HG02970 (cell line): ENCODE measurements around the gene PYGO2.

ENCODE experiments used
- ATAC-seq: cut with Tn5 transposase; IDR thresholded peaks from one replicate; pipeline ENCODE4 v1.9.1; 2021; ENCODE audit warnings: mild to moderate bottlenecking, moderate library complexity, moderate number of reproducible peaks; ENCODE audit not compliant: unreplicated experiment, low FRiP score

PYGO2 gene

DNA sequence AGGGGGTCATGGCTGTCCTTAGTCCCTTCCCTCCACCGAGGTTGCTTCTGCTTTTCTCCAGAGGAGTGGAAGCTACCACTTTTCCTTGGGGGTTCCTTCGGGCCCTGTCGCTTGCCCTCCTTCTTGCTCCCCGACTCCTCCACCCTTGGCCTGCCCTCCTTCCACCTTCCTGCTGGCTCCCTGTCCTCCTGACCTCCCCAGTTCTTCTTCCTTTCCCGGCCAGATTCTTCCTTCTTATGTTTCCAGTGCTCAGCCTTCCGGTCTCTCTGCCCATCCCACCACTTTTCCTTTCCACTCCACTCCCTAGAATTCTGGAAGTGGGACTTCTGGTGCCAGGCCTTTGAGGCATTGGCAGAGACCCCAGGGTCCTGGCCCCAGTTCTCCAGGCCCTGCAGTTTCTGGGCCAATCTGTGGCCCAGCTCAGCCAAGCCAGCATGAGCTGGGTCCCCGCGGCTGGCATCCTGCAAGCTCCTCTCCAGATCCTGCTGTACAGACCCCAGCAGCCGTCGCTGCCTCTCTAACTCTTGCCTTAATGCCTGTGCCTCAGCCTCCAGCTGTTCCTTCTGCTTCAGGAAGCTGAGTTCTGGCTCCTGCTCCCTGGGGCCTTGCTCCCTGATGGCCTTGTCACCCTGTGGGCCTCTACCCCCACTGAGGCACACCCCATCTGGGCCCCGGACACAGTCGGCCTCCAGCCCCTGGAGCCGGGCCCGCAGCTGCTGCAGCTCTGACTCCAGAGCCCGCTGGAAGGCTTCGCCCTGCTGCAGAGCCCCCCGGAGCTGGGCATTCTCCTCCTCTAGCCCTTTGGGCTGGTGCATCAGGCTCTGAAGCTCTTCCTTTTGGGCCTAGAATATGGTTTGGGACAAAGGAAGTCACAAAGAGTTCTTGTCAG lies 15.4 kb downstream of the PYGO2 start:
- no peak for ATAC-seq

DNA sequence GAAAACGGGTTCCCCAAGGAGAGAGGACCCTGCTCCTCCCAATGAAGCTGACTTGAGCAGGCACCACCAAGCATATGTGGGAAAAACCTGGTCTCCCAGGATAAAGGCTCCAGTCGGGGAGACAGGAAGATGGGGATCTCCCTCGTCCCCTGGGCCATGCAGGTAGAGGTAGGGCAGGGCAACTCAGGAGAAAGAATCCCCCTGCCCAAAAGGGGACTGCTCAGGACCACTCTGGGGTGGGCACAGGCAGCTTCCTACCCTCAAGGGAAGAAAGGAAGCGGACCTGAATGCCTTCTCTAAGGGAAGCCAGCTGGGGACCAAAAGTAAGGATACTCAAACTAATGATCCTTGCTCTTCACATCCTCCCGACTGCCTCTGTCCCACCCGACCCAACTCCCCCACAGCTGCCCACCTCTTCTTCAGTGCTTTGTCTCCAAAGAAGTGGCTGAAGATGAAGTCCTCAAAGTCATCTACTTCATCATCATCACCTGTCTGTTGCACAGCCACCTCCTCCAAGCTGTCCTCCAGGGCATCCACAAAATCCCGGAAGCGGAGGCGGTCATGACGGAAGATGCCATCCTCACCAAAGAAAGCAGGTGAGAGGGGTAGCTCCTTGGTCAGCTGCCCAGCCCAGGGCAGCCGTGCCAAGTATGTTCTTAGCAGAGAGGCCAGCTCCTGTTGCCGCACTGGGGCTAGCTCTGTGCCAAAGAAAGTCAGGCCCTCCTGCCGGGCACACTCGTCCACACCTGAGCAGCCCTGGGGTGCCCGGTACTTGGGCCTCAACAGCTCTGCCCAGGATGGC lies 16.2 kb downstream of the PYGO2 start:
- no peak for ATAC-seq

DNA sequence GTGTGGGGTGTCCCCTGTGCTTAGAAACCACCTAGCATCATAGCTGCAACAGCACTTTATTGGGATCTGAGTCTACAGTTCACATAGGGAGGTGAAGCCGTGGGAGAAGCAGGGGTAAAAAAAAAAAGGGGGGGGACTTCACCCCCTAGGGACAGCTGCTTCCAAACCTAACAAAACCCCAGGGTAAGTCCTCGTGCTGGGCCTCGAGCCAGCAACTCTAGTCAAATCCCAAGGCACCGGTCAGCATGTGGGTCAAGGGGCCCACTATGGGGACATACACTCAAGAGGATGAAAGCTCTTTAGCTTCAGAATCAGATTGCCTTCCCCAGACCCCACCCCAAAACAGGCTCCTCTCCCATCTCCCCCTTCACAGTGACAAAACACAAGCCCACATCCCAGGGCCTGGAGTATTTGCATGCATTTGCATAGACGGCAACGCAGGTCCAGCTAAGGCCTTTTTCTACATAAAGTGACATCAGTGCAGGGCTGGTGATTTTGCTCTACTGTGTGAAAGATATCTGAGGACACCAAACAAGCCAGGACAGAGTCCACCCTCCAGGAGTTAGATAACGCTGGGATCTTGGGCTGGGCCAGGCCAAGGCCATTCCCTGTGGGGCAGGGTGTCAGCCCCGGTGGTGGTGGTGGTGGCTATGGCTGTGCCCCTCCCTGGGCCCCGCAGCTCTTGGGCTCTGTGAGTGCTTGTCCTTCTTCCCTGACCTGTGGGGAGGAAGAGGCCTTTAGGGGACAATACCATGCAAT lies 17.0 kb downstream of the PYGO2 start:
- no peak for ATAC-seq

DNA sequence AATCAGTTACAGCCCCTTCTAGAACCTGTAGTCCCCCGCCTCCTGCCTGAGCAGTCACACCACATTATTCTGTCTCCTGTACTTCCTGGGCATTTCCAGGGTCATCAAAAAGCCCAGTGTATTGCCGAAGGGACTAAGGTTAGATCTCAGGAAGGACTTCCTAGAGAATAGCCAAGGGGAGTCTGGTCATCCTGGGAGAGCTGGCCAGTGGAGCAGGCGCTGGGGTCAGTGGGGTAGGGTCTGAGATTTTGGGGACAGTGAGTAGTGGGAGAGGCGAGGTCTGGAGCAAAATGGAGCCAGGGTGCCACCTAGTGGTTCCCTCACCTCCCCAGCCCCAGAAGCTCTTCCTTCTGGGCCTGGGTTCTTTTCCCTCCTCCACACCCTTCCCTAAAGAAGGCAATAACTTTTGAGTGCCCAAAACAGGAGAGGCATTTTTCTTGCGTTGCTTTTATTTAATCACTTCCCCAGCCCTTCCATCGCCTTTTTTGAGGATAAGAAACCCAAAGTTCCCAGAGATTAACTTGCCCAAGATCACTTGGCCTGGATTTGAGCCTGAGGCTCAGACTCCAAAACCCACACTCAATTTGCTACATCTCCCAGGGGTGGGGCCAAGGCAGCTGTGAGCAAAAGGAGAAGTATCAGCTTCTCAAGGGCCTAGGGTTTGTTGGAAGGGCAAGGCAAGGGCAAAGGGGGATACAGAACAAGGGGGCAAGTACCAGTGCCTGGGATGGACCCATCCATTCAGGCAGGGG lies 17.8 kb downstream of the PYGO2 start:
- ATAC-seq: no peak

DNA sequence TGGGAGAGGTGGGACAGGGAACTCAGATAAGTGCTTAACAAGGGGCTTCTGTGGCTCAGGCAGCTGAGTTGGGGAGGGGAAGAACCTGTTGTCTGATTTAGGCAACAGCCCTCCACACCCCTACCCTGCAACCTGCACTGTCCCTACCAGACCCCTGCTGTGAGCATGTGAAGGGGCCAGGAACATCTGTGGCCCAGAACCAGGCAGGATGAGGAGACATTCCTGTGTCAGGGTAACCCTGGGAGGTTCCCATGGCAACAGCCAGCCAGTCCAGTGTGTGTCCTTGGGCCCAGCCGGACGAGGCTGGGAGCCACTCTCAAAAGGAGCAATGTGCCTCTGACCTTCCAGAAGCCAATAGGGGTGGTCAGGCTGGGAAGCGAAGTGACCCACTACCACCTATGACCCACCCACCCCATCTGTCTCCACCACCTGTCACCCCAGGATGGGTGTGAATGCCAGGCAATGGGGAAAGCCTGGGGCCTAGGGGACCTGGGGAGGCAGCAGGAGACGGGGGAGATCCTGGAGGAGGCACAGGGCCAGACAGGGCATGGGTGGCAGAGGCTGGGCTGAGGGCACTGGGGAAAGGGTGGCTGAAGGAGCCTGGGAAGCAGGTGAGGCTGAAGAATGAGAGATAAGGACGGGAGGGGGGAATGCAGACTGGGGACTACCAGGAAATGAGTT lies 20.1 kb downstream of the PYGO2 start:
- no peak for ATAC-seq

DNA sequence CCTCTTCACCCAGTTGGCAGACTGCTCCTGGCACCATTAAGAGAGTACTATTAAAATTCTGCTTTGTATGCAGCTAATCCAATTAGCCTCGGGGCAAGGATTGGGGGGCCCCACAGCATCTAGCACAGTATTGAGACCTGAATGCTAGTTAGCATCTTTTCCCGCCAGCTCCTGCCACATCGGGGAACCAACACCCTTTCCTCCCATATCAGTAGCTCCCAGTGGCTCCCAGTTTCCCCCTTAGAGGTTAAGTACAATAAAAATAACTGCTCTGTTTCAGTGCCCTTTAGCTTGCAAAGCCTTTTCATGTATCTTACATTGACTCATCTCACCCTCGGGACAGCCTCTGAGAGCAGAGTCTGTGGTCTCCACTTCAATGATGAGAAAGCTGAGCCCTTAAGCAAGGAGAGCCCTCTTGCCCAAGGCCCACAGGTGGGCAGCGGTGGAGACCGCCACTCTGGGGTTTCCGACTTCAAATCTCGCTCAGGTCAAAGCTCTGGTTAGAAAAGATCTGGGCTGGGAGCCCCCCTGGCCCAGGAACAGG lies 20.9 kb downstream of the PYGO2 start:
- no peak for ATAC-seq

DNA sequence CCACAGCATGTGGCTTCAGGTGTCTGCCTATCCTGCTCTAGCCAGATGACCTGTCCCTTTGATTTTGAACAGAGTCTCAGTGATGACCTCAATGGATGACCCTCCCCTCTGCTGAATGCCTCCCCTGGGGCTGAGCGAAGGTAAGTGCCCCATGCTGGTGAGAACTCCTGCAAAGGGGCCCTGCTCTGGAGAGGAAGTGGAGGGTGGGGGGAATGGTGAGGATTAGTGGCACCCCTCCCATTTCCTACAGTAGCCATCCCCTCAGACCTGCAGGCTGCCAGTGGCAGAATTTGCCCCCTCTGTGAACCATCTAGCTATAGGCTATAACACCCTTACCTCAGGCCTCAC lies 21.4 kb downstream of the PYGO2 start:
- no peak for ATAC-seq

DNA sequence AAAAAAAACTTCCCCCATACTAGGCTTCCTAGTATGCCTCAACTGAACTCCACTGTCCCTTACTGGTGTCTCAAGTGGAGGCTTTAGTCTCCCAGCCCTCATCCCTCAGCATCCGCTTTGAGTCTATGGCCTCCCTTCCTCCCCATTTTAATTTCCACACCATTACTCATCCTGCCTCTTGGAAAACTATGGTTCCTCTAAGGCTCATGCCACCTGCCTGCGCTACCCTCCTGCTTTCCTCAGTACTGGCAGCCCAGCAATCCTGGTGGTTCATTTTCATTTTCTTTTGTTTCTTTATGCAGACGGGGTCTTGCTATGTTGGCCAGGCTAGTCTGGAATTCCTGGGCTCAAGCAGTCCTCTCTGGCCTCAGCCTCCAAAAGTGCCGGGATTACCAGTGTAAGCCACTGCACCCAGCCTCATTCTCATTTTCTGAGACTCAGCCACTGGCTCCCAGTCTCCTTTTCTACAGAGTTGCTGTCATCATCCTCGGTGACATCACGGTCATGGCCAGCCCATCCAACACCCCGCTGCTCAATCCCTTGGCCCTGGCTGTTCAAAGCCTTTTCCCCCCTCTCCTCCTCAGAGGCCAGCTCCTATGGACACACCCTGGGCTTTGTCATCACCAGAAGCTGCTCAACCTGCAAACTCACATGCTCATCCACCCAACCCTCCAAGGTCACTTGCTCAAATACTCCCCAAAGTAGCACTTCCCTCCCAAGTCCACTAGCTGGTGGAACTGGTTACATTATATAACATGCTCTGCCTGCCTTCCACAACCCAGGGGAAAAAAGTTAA lies 22.8 kb downstream of the PYGO2 start:
- ATAC-seq: no peak

DNA sequence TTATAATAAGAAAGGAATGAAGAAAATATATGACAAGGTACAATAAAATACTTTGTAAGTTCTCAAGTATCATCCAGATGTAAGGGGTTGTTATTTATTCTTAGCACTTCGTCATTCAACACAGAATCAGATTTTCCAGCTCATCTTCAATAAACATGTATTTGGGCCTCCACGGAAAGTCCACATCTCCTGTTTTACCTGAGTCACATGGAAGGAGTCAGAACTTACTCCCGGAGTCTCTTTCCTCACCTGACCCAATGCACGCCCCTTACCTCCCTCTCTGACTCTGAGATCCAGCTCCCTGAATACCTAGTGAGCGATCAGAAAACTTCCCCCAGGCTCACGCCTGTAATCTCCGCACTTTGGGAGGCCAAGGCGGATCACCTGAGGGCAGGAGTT lies 23.6 kb downstream of the PYGO2 start:
- no peak for ATAC-seq

DNA sequence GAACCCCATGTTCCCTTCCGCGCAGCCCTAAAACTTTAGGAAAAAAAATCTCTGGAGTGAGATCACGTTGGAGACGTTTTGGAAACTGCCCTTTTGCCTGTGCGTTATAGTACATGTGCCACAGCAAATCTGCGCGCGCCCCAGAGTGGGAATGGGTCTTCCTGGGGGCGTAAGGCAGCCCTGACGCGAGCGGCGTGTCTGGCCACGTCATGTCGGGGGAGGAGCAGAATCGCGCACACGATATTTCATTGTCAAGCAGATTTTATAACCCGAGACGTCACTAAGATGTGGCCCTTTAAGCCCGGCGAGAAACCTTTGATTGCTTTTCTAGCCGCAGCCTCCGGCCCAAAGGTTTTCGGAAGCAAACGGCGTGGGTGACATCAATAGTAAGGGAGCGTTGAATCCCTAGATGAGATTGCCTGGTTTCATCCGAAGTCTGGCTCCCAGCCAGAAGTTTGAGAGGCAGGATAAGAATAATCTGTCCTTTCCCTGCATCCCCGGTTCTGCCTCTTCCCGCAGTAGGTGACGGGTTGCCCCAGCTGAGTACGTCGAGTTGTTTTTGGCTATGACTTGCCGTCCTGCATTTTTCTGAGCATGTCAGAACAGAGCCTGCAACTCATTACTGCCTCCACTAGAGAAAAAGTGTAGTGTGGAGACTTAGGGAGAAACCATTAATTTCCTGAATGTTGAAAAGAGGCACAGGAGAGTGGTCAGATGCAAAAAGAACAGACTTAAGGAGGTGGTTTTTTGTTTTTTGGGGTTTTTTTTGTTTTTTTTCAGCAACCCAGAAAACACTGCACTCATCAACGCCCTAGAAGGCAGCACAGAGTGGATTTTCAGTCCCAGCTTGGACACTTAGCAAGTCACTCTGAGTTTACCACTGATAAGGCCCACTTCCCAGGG lies 24.2 kb downstream of the PYGO2 start:
- peak; percentile 73 for ATAC-seq

DNA sequence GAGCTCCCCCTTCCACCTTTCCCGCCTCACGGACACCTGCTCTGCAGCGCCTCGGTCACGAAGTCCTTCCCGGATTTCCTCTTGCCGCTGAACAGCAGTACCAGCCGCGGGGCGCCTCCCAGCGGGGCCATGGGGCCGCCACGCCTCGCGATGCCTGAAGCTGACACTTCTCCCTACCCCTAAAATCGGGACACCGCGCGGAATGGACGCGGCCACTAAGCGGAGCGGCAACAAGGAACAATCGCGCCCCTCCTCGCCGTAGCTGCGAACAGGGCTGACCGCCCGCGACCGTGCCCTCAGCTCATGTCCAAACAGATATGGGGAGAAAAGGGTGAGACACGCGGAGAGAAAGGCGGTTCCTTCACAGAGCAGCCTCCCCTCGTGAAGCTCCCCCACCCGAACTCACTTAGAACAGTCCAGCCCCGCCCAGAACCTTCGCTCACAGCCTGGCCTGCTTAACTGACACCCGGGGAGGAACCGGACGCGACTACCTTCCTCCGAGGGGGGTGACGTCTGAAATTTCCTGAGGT lies 25.0 kb downstream of the PYGO2 start, which contains the start of gene PMVK:
Gene PMVK (minus strand): TSS at position 165 of the 530 bp plus-strand sequence. CDS start 34 bp downstream, at position 131.
- ATAC-seq: peak; percentile 75

DNA sequence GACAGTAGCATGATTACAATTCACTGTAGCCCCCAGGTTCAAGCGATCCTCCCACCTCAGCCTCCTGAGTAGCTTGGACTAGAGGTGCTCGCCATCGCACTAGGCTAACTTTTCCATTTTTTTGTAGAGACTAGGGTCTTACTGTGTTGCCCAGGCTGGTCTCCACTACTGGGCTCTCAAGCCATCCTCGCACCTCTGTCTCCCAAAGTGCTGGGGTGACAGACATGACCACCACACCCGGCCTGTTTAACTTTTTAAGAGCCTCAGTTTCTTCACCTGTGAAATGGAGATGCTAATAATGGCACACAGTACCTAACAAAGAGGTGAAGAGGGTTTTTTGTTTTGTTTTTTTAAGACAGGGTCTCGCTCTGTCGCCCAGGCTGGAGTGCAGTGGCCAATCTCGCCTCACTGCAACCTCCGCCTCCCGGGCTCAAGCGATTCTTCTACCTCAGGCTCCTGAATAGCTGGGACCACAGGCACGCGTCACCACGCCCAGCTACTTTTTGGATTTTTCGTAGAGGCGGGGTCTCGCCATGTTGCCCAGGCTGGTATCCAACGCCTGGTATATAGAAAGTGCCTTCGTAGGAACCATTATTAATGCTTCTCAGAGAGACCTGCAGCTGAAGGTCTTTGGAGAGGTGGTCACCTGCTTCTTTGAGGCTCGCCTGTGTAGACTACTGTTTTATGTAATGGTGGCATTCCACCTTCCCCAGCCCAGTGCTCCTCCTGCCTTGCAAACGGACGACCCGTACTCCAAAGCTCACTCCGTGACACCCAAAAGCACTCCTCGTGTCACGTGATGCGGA lies 25.6 kb downstream of the PYGO2 start:
- no peak for ATAC-seq

DNA sequence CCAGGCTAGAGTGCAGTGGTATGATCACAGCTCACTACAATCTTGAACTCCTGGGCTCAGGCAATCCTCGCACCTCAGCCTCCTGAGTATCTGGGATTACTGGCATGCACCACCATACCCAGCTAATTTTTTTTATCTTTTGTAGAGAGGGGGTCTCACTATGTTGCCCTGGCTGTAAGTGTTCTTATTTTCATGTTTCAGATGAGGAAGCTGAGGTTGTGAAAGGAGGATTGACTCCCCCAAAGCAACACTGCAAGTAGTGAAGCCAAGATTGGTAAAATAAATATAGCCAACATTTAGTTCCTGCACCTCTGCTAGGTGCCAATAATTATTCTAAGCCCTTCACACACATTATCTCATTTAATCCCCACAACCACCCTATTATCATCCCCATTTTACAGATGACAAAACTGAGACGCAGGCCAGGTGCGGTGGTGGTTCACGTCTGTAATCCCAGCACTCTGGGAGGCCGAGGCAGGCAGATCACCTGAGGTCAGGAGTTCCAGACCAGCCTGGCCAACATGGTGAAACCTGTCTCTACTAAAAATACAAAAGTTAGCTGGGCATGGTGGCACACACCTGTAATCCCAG lies 27.1 kb downstream of the PYGO2 start:
- no peak for ATAC-seq

DNA sequence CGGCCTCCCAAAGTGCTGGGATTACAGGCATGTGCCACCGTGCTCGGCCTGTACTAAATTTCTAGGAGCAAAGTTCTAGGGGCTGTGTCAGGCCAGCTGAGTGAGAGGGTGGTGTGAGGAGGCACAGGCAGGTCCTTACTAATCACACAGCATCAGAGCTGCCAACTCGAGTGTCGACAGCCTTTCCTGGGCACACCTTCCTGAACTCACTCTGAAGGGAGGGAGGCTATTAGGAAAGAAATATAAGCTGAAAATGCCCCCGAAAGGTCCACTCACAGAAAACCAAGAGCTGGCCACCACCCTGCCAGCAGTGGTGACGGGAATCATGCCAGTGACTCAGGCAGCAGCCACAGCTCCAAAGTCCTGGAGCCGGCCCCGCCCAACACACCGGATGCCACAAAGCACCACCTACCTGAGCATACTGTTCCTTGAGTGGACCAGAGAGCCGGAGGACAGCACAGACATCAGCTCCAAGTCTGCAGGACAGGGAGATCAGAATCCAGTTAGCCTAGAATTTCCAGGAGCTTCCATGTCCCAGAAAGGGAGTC lies 29.6 kb downstream of the PYGO2 start:
- ATAC-seq: no peak

DNA sequence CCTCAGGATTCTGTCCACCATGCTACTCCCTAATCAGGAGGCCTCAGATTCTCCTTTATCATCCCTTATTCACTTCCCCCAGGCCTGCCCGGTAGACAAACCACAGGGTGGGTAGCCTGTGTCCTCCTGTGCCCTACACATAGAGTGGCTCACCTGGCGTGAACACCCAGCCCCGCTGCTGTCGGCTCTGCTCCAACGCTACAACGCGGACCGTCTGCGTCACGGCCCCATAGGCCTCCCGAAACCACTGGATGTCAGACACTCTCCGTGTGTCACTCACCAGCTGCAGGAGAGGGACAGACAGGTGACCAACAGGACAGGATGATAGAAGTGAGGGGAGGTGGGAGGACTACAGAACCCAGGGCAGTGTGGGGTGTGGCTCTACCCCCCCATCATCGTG lies 35.4 kb downstream of the PYGO2 start:
- ATAC-seq: no peak
